Spinal cord (tissue), 10 donors: ENCODE data around the gene UBE2G1. TPM values are rescaled to one million over a fixed set of nuclear protein-coding genes. Genes with fewer than 3 reads are reported as not detected.

Source experiments
- DNase-seq, 6 donors: peaks; one replicate each; pipeline versions ENCODE4 v3.0.0 to v3.0.0-alpha.2; 2013 to 2015; ENCODE audit warnings: low spot score in 6 of 6, low read depth in 4 of 6
- H3K27ac ChIP-seq: one replicate; pipeline ENCODE4 v1.5.1; 2013; ENCODE audit warnings: low read depth, low read length, control low read depth
- H3K27me3 ChIP-seq: one replicate; pipeline ENCODE4 v1.6.1; 2013; ENCODE audit warnings: low read length; ENCODE audit not compliant: control insufficient read depth, insufficient read depth
- H3K36me3 ChIP-seq: one replicate; pipeline ENCODE4 v1.6.1; 2013; ENCODE audit warnings: low read length; ENCODE audit not compliant: control insufficient read depth, insufficient read depth
- H3K4me1 ChIP-seq: one replicate; pipeline ENCODE4 v1.6.1; 2013; ENCODE audit warnings: low read length; ENCODE audit not compliant: control insufficient read depth, insufficient read depth
- H3K4me3 ChIP-seq: one replicate; pipeline ENCODE4 v1.5.1; 2013; ENCODE audit warnings: low read depth, low read length, control low read depth
- H3K9me3 ChIP-seq: one replicate; pipeline ENCODE4 v1.6.1; 2013; ENCODE audit warnings: low read length; ENCODE audit not compliant: control insufficient read depth, insufficient read depth
- WGBS: methylation state at CpG from one replicate; pipeline ENCODE4 v1.1.5; 2013; ENCODE audit warnings: missing lambda C conversion rate; ENCODE audit not compliant: insufficient coverage; 5-methylcytosine and 5-hydroxymethylcytosine counted together
- polyA plus RNA-seq, 2 donors: library from polyadenylated mRNA; unstranded; fragments of 120-200 nt; gene quantifications; one replicate each; pipeline ENCODE4 v1.2.1, GENCODE V29; 2013; ENCODE audit not compliant: insufficient read length in 2 of 2
- total RNA-seq, 2 donors: library from RNA; depleted of rRNA in 1 of 2; stranded (reverse); fragments of 120-200 nt in 1 of 2; fragments of >200 nt in 1 of 2; gene quantifications; one replicate each; pipeline versions ENCODE4 v1.2.3 to v1.2.4, GENCODE V29; 2013 to 2014
- donor health status: healthy.

Gene UBE2G1
- total and polyA plus RNA-seq, 4 donors: 40.3 to 73.4 (median 59.1) TPM

DNA sequence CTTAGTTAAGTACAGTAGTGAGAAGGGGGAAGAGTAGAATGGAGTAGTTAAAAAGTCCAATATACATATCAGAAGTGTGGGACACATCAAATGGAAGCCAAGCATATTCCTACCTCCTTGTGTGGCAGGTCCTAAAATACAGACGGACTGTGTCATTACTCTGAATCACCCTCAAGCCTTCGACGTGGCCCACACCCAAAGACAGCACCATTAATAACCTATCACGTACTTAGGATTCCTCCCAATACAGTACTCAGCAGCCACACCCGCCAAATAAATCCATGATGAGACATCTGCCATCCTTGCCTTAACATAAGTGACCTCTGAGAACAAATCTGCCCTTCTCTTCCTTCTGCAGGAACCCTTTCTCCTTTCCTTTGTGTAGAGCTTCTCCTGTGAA lies 38.9 kb downstream of the UBE2G1 start:
- Histone ChIP-seq H3K36me3 (peaks cover 2% of the 10 kb centered on the region), H3K27me3 (no peaks in the 10 kb centered on the region), H3K4me1 (no peaks in the 10 kb centered on the region), H3K27ac (no peak overlapping the region), H3K4me3 (no peak overlapping the region), H3K9me3 (peaks cover 3% of the 10 kb centered on the region)
- DNase-seq: no peak
- 86% methylated on average over 5 of the region's 5 CpGs for WGBS

DNA sequence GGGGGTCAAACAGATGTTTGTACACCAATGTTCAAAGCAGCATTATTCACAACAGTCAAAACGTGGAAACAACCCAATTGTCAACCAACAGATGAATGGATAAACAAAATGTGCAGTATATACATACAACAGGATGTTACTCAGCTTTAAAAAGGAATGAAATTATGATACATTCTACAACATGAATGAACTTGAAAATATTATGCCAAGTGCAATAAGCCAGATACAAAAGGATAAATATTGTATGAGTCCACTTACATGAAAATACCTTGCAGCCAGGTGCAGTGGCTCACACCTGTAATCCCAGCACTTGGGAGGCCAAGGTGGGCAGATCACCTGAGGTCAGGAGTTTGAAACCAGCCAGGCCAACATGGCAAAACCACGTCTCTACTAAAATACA lies 39.9 kb downstream of the UBE2G1 start:
- no peaks in the 10 kb centered on the region for H3K27me3 ChIP-seq
- DNase-seq: no peak
- H3K9me3 ChIP-seq: peaks cover 3% of the 10 kb centered on the region
- WGBS: 92% methylated on average over 1 of the region's 2 CpGs
- no peak overlapping the region for H3K27ac ChIP-seq
- no peaks in the 10 kb centered on the region for H3K4me1 ChIP-seq
- H3K4me3 ChIP-seq: no peak overlapping the region
- H3K36me3 ChIP-seq: peaks cover 2% of the 10 kb centered on the region

DNA sequence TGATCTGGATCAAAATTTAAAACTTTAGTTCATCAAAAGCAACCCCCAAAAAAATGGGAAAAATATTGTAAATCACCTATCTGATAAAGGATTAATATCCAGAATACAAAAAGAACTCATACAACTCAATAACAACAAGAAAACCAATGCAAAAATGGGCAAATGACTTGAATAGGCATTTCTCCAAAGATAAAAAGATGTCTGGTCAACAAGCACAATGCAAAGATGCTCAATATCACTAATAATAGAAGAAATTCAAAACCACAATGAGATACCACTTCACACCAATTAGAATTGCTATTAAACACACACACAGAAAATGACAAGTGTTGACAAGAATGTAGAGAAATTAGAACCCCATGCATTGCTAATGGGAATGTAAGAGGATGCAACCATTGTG lies 40.4 kb downstream of the UBE2G1 start:
- Histone ChIP-seq H3K27me3 (no peaks in the 10 kb centered on the region), H3K4me1 (no peaks in the 10 kb centered on the region), H3K9me3 (peaks cover 3% of the 10 kb centered on the region), H3K27ac (no peak overlapping the region), H3K36me3 (peaks cover 2% of the 10 kb centered on the region), H3K4me3 (no peak overlapping the region)
- DNase-seq: no peak

DNA sequence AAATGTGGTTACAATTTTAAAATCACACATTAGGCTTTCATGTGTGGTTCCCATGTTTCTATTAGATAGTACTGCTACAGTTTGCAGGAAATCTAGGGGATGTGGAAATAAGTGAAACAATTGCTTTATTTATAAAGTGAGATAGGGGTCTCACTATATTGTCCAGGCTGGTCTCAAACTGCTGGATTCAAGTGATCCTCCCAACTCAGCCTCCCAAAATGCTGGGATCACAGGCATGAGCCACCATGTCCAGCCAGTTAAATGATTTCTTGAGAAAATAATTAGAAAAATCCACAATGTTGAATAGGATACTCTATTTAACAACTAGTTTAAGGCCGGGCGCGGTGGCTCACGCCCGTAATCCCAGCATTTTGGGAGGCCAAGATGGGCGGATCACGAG lies 42.0 kb downstream of the UBE2G1 start:
- Histone ChIP-seq H3K27ac (no peak overlapping the region), H3K4me1 (no peaks in the 10 kb centered on the region), H3K36me3 (peaks cover 2% of the 10 kb centered on the region), H3K27me3 (no peaks in the 10 kb centered on the region), H3K9me3 (peaks cover 3% of the 10 kb centered on the region), H3K4me3 (no peak overlapping the region)
- WGBS: 96% methylated on average over 4 of the region's 7 CpGs
- DNase-seq: no peak

DNA sequence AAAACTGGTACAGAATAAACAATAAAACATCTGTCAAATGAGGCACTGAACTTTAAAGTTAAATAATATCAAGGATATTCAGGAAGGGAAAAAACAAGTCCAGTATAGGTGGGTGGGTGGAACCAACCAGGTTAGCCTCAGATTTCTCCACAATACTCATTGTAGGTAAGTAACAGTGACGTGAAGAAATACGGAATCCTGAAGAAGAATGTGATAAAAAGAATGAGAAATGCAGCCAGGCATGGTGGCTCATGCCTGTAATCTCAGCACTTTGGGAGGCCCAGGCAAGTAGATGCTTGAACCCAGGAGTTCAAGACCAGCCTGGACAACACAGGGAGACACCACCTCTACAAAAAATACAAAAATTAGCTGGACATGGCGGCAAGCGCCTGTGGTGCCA lies 47.3 kb downstream of the UBE2G1 start:
- WGBS: 94% methylated on average over 2 of the region's 4 CpGs
- no peak for DNase-seq
- H3K27ac ChIP-seq: no peak overlapping the region

DNA sequence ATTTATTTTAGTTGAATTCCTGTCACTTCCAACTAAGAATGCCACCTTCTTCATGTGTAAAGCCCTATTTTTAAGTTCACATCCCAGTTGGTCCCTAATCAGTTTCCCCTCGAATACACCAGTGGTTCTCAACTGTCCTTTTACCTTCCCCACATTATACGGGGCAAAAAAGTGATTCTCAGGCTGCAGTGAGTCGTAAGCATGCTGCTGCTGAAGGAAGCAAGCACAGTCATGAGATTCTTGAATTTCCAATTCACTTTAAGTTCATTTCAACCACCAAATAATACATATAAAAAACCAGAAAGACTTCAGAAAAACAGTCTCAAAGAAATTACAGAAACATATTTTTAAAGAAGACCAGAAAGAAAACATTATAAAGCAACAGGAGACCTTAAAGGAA lies 47.9 kb downstream of the UBE2G1 start:
- no peak for DNase-seq
- Histone ChIP-seq H3K36me3 (no peaks in the 10 kb centered on the region), H3K9me3 (no peaks in the 10 kb centered on the region), H3K27ac (no peak overlapping the region), H3K4me3 (no peak overlapping the region), H3K4me1 (peaks cover 3% of the 10 kb centered on the region), H3K27me3 (no peaks in the 10 kb centered on the region)
- 57% methylated on average over 1 of the region's 3 CpGs for WGBS

More for the DNA sequence above, 47.3 kb downstream of the UBE2G1 start:
- H3K4me3 ChIP-seq: no peak overlapping the region
- no peaks in the 10 kb centered on the region for H3K36me3 ChIP-seq
- peaks cover 3% of the 10 kb centered on the region for H3K4me1 ChIP-seq
- H3K27me3 ChIP-seq: no peaks in the 10 kb centered on the region
- no peaks in the 10 kb centered on the region for H3K9me3 ChIP-seq

DNA sequence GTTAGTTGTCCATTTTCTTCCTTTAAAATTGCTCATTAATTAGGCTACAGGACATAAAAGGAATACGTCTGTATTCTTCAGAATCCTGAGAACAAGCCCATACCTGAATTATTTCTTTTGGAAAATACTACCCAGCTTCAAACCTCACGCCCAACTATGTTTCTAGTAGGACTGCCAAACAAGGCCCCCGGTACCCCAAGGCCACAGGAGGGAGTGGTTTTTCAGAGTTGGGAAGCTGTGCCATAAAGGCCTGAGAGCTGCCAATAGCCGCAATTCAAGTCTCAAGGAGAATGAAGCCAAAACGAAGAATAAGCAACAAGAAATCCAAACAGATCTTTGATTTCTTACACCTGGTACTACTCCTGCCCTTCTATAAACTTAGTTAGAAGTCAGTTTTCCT lies 48.3 kb downstream of the UBE2G1 start:
- Histone ChIP-seq H3K4me3 (no peak overlapping the region), H3K4me1 (peaks cover 3% of the 10 kb centered on the region), H3K36me3 (no peaks in the 10 kb centered on the region), H3K9me3 (no peaks in the 10 kb centered on the region), H3K27ac (no peak overlapping the region), H3K27me3 (no peaks in the 10 kb centered on the region)
- 60% methylated on average over 1 of the region's 5 CpGs for WGBS
- no peak for DNase-seq

DNA sequence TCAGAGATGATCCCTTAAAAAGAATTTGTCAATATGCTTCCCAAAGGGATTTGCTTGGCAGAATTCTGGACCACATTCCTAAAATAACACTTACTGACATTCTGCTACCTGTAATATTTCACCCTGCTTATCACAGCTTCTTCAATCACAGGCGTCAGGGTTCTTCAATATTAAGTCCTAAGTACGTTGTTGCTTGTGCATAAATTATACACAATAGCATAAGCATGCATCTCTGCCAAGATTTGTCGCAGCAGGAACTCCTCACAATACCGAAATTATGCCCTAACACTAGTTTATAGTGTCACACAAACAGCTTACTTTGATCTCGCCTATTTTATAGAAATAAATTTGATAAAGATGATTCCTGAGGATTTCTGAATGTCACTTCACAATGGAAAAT lies 48.9 kb downstream of the UBE2G1 start:
- Histone ChIP-seq H3K4me3 (no peak overlapping the region), H3K36me3 (no peaks in the 10 kb centered on the region), H3K9me3 (no peaks in the 10 kb centered on the region), H3K27me3 (no peaks in the 10 kb centered on the region), H3K27ac (no peak overlapping the region), H3K4me1 (peaks cover 3% of the 10 kb centered on the region)
- no CpG with 5 or more reads among the region's 5 CpGs for WGBS
- DNase-seq: peak in 1 of 6 donors; percentile 47

DNA sequence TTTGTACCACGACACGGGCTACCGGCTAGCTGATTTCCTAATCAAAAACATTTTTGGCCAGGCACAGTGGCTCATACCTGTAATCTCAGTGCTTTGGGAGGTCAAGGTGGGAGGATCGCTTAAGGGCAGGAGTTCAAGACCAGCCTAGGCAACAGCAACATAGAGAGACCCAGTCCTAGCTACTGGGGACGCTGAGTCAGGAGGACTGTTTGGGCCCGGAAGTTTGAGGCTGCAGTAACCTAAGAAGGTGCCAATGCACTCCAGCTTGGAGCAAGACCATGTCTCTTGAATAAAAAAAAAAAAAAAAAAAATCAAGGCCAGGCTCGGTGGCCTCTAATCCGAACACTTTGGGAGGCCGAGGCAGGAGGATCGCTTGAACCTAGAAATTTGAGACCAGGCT lies 49.8 kb downstream of the UBE2G1 start:
- H3K4me1 ChIP-seq: peaks cover 3% of the 10 kb centered on the region
- 94% methylated on average over 7 of the region's 10 CpGs for WGBS
- H3K27me3 ChIP-seq: no peaks in the 10 kb centered on the region
- no peak overlapping the region for H3K27ac ChIP-seq
- no peaks in the 10 kb centered on the region for H3K9me3 ChIP-seq
- no peak overlapping the region for H3K4me3 ChIP-seq
- no peak for DNase-seq
- H3K36me3 ChIP-seq: no peaks in the 10 kb centered on the region

DNA sequence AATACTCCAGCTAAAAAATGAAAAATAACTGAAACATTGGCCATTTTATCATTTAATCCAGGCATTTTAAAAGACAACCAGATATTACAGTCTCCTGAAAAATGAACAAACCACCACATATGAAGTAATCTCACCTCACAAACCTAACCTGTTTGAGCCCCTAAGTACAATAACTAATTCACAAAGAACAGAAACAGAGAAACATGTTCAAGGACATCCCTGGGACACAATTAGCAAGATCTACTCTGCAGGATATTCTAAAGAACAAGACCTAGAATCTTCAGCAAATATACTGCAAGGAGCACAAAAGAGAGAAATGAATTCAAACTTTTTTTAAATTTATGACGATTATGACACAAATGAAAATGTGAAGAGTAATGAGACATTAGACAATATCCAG lies 51.9 kb downstream of the UBE2G1 start:
- WGBS: no CpG with 5 or more reads among the region's 1 CpG
- H3K4me3 ChIP-seq: no peak overlapping the region
- no peaks in the 10 kb centered on the region for H3K9me3 ChIP-seq
- H3K36me3 ChIP-seq: no peaks in the 10 kb centered on the region
- H3K27ac ChIP-seq: no peak overlapping the region
- peaks cover 8% of the 10 kb centered on the region for H3K4me1 ChIP-seq
- DNase-seq: no peak
- no peaks in the 10 kb centered on the region for H3K27me3 ChIP-seq
